ENCODE data around the gene CASQ1.

Gene CASQ1

DNA sequence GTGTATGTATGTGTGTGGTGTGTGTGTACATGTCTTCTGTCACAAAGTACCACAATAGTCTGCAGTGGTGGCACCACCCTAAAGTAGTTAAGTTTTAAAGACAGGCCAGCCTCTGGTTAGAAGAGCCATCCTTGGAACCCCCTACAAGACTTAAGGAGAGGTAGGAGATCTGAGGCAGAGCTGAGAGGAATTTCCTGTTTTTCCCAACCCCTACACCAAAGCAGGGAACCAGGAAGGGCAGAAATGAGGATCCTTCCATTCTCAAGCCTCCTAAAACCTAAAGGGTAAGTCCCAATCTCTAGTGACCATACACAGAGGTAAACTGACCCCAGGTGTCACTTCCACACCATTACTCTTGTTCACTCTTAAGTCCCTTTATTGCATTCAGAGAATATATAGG is 25.9 kb downstream of the CASQ1 start:
- FAIRE-seq, result no peak
- no peak for DNase-seq (ENCODE audit: insufficient read length, low spot score)
- TF ChIP-seq POLR2A (IDR thresholded peaks at IDR 0.05; ENCODE audit: low read depth, low read length), result no peak

DNA sequence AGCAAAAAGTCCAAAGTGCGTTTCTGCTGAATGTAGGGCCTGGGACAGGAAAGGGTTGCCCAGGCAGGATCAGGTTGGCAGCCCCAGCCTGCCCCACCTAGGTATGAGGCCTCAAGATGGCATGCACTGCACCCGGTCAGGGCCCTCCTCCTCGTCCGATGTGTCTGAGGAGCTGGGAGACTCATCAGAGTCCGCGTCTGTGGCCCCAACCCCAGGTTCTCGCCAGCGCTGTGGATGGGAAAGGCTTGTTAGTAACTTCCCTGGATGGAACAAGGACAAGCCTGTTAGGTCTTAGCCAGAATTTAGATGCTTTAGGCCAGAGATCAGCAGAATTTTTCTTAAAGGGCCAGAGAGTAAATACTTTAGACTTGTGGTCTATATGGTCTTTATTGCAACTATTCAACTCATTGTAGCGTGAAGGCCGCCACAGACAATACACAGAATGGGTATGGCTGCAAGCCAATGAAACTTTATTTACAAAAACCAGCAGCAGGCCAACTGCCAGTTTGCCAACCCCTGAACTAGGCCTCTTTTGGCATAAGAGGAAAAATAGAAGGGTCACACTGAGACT is 27.2 kb downstream of the CASQ1 start:
- no peak for DNase-seq (ENCODE audit: insufficient read length, low spot score)
- no peak for FAIRE-seq
- no peak for TF ChIP-seq POLR2A (IDR thresholded peaks at IDR 0.05; ENCODE audit: low read depth, low read length)

DNA sequence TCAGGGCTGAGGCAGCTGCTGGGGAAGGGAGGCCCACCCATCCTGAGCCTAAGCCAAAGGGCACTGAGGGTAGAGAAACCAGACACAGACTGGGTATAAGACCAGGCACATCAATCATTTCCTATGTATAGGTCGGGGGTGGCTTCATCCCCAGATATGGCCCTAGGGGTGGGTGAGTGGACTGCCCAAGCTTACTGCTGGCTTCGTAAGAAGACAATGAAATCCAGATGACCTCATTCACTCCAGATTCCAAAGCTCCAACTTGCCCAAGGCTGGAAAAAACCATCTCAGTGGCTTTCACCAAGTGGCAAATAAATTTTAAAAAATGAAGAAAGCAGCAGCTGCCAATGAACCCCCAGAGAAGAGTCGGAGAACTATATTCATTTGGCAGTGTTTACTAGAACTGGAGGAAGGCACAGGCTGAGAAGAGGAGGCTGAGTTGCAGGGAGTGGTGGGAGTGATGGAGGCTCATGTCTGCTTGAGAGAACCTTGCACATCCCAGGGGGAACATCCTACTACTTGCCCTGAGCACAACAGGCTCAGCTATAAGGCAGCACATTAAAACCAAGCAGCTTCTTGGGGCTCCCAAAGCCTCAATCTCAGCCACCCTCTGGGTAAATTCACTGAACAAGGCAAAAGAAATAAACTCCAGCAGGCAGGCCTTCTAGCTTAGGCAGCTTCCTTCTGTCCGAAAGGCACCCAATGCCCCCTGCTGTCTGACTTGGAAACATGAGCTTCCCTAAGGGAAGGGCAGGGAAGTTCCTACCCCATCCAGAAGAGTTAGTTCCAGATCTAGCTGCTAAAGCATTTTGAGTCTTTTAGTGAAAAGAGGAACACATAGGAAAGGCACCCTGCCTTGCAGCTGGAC is 28.9 kb downstream of the CASQ1 start:
- peak; percentile 67 for DNase-seq (ENCODE audit: insufficient read length, low spot score)
- FAIRE-seq, result peak; percentile 48
- TF ChIP-seq POLR2A (IDR thresholded peaks at IDR 0.05; ENCODE audit: low read depth, low read length), result no peak

- no peak for TF ChIP-seq POLR2A (IDR thresholded peaks at IDR 0.05; ENCODE audit: low read depth, low read length)
These were observed 29.9 kb downstream of the CASQ1 start for GRCh38 chr1:160220301-160220700.

DNA sequence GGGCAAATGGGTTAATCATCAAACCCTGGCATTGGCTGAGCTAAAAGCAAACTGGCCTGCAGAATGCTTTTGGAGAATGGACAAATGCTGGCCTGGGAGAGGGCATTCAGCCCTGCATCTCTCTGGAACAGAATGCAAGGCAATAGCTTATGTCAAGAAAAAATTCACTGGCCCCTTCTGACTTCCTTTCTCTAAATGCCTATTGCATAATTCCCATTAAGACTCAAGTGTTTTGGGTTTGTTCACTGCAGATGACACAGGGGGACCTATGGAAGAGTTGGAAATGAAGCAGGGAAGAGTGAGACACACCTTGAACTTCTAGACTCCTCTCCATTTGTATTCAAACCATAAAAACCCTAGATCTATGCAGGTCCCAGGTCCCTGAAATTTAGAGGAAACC is 30.7 kb downstream of the CASQ1 start:
- no peak for TF ChIP-seq POLR2A (IDR thresholded peaks at IDR 0.05; ENCODE audit: low read depth, low read length)
- FAIRE-seq (no peak), DNase-seq (ENCODE audit: insufficient read length, low spot score) (no peak)

More at GRCh38 chr1:160220301-160220700, 29.9 kb downstream of the CASQ1 start:
- FAIRE-seq (no peak), DNase-seq (ENCODE audit: insufficient read length, low spot score) (no peak)

GRCh38 chr1:160222546-160222945 is 32.2 kb downstream of the CASQ1 start:
- no peak for TF ChIP-seq POLR2A (IDR thresholded peaks at IDR 0.05; ENCODE audit: low read depth, low read length)
- FAIRE-seq (no peak), DNase-seq (ENCODE audit: insufficient read length, low spot score) (no peak)

GRCh38 chr1:160224606-160225005 is 34.2 kb downstream of the CASQ1 start:
- no peak for TF ChIP-seq POLR2A (IDR thresholded peaks at IDR 0.05; ENCODE audit: low read depth, low read length)
- FAIRE-seq, result no peak

DNA sequence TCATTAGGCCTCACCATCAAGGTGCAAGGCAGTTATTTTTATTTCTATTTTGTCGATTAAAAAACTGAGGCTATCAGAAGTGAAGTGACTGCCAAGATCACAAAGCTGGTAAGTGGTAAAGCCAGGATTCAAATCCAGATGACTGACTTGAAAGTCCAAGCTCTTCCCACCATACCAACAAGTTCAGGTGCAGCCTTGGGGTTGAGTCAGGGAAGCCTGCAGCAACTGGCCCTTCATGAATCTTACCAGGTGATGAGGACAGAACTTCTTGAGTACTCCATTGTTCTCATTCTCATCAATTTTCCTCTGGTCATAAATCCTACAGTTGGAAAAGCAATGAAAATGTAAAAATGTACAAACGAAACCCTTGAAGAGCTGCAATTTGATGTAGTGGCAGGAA is 35.0 kb downstream of the CASQ1 start:
- no peak for DNase-seq (ENCODE audit: insufficient read length, low spot score)
- FAIRE-seq, result no peak
- TF ChIP-seq POLR2A (IDR thresholded peaks at IDR 0.05; ENCODE audit: low read depth, low read length), result no peak

More at GRCh38 chr1:160224606-160225005, 34.2 kb downstream of the CASQ1 start:
- DNase-seq (ENCODE audit: insufficient read length, low spot score), result no peak

GRCh38 chr1:160226623-160227022 is 36.2 kb downstream of the CASQ1 start:
- no peak for FAIRE-seq
- DNase-seq (ENCODE audit: insufficient read length, low spot score), result no peak
- no peak for TF ChIP-seq POLR2A (IDR thresholded peaks at IDR 0.05; ENCODE audit: low read depth, low read length)

DNA sequence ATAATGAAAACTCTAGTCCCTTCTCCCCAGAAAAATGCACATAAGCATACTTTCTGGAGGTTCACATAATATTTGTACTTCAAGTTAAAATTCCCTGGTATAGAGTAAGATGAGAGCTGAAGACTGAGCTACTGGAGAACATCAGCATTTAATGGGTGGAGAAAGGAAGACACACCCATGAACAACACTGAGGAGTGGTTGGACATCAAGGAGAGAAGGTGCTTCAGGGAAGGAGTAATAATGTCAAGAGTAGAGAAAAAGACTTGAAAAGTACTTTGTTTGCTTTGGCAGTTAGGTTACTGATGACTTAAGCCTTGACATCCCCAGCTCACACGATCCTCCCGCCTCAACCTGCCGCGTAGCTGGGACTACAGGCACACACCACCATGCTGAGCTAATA is 36.7 kb downstream of the CASQ1 start:
- no peak for TF ChIP-seq POLR2A (IDR thresholded peaks at IDR 0.05; ENCODE audit: low read depth, low read length)
- FAIRE-seq, result no peak
- no peak for DNase-seq (ENCODE audit: insufficient read length, low spot score)

DNA sequence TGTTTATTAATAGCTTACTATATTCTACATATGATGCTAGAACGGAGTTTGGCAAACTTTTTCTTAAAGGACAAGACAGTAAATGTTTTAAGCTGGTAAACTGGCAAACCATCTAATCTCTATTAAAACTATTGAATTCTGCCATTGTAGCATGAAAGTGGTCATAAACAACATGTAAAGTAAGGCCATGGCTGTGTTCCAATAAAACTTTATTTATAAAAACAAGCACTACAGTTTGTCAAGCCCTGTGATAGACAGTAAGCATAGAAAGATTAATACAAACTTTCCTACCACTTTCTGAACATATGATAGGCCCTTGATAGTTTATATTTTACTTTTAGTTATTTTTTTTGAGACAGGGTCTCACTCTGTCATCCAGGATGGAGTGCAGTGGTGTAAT is 37.2 kb downstream of the CASQ1 start:
- DNase-seq (ENCODE audit: insufficient read length, low spot score), result no peak
- FAIRE-seq, result no peak
- no peak for TF ChIP-seq POLR2A (IDR thresholded peaks at IDR 0.05; ENCODE audit: low read depth, low read length)

DNA sequence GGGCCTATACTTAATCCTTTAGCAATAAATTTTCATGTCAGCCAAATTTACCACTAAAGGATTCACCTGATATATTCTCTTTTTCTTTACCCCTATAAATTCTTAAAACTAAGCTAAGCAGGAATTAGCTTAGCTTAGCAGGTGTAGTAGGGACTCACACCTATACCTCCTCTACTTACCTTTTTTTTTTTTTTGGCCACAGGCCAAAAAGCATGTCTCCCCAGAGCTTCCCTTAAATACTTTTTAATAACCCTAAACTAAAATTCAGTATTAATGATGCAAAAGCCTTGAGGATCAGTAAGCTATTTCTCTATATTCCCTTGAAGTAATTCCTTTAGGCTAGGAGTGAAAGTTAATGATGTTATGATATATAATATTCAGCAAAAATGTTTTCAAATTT is 38.1 kb downstream of the CASQ1 start:
- no peak for TF ChIP-seq POLR2A (IDR thresholded peaks at IDR 0.05; ENCODE audit: low read depth, low read length)
- DNase-seq (ENCODE audit: insufficient read length, low spot score) (no peak), FAIRE-seq (no peak)

DNA sequence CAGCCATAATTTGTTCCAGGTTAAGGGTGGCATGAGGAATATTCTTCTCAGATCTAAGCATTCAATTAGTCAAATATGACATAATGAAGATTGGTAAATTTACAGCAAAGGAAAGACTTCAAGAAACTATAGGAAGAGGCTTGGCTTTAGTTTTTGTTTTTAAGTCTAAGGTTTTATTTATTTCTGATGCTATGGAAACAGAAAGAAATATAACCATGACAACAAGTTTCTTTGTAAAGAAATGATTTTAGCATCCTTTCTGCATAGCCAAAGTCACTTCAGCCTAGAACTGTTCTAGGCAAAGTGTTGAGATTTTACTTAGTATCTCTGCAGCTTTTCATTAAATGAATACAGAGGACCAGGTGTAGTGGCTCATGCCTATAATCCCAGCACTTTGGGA is 42.5 kb downstream of the CASQ1 start:
- DNase-seq (ENCODE audit: insufficient read length, low spot score) (no peak), FAIRE-seq (no peak)
- TF ChIP-seq POLR2A (IDR thresholded peaks at IDR 0.05; ENCODE audit: low read depth, low read length), result no peak

DNA sequence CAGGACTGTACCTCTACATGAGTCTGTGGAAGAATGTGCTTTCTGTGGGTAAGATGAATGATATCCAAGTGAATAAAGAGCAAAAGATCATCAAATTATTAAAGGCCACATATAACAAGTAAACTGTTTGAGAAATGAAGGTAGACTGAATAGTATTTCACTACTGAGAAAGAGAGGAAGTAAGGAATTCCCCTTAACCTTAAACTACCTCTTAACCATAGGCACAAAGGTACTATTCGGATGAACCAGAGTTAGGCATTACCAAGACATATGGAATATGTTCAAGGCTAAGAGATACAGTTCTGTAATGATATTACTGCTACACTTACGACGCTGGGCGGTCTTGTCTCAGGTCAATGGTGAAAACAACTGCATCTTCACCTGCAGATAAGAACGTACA is 46.4 kb downstream of the CASQ1 start:
- FAIRE-seq (no peak), DNase-seq (ENCODE audit: insufficient read length, low spot score) (no peak)
- TF ChIP-seq POLR2A (IDR thresholded peaks at IDR 0.05; ENCODE audit: low read depth, low read length), result no peak

- no peak for FAIRE-seq
- no peak for TF ChIP-seq POLR2A (IDR thresholded peaks at IDR 0.05; ENCODE audit: low read depth, low read length)
These were observed 47.2 kb downstream of the CASQ1 start for GRCh38 chr1:160237558-160237957.

More at GRCh38 chr1:160237558-160237957, 47.2 kb downstream of the CASQ1 start:
- DNase-seq (ENCODE audit: insufficient read length, low spot score), result no peak

Data from H54 (cell line).